H54 (cell line): ENCODE data around the gene TBL1X.

Experiments used
- DNase-seq: peaks from one replicate; pipeline ENCODE4 v3.0.0; 2011; ENCODE audit warnings: low spot score, mixed read lengths; ENCODE audit not compliant: insufficient read length
- FAIRE-seq: peaks from 3 replicates; lab custom pipeline; 2011; peaks lifted over from hg19 to GRCh38; lab: Jason Lieb, UNC
- POLR2A ChIP-seq: IDR thresholded peaks from 2 replicates; pipeline ENCODE4 v1.6.1; 2011; ENCODE audit warnings: low read depth, mild to moderate bottlenecking, low read length

The TBL1X gene

DNA sequence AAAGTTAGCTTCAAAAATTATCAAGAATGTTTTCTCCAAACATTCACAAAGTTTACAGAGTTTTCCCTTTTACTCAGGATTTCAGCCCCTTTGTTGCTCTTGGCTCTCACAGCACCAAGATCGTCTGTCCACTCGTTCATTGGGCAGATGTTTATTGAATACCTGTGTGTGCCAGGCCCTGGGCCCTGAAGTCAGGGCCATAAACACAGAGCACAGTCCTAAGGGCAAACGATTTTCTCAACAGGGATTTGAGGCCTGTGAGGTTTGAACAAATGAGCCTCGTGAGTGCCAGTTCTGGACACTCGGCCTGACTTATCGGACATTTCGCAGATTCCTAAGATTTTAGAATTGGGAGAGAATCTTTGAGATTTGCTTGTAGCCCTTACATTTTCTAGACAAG, 142.1 kb downstream of the TBL1X start:
- TF ChIP-seq POLR2A: no peak
- FAIRE-seq (no peak), DNase-seq (no peak)

DNA sequence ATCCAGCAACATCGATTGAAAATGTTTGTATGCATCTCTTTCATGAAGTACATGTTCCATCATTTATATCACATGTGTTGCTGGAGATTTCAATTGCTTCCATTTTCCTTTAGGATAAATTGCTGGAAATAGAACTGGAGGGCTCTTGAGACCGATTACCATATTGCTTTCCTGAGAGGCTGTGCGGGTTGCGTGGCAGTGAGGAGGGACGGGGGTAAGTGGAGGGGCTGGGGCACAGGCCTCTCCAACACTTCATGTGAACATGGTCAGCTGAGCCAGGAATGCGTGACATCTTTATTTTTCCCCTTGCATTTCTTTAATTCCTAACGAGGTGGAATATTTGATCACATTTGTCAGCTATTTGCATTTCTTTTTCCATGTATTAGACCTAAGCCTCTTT, 144.6 kb downstream of the TBL1X start:
- no peak for TF ChIP-seq POLR2A
- FAIRE-seq (no peak), DNase-seq (no peak)

DNA sequence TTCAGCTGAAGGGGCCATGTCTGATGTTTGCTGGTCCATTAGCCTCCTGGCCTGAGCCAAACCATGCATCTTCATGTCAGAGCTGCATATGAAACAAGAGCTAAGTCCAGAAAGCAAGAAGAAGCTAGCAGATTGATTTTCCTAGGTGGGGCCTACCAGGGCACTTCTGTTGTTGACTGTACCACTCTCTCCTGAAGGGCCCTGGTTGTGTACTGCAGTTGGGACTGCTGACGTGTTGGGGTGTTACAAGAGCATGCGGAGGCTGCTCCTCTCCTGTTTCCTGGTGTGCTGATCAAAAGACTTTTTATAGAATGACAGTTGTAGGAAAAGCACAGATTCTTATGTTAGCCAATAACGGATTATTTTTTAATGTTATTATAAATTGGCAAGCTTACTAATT, 145.1 kb downstream of the TBL1X start:
- no peak for DNase-seq
- no peak for FAIRE-seq
- no peak for TF ChIP-seq POLR2A

DNA sequence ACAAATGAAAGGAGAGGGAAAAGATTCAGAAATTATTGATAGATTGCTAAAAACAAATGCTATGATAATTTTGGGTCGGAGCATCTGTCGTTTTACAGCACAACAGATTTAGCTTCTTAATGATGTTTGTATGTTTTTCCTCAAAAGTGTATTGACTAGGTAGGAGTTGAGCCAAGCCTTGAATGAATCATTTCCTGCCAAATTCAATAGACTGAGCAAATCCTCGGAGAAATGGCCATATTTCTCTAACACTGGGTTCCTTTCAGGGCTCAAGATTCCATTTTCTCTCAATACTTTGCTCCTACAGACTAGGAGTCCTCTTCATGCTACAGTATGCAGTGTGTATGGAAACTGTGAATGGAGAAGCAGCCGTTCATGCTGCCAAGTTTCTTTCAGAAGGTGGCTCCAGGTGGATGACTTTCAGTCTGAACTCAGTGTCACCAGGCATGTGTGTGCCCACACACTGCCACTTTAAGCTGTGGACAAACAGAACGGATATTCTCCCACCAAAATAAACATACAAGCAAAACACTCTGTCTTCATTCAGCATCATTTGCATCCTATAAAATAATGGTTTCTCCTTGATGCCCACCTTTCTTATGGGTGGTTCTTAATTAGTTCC, 146.0 kb downstream of the TBL1X start:
- TF ChIP-seq POLR2A: no peak
- FAIRE-seq (no peak), DNase-seq (no peak)

DNA sequence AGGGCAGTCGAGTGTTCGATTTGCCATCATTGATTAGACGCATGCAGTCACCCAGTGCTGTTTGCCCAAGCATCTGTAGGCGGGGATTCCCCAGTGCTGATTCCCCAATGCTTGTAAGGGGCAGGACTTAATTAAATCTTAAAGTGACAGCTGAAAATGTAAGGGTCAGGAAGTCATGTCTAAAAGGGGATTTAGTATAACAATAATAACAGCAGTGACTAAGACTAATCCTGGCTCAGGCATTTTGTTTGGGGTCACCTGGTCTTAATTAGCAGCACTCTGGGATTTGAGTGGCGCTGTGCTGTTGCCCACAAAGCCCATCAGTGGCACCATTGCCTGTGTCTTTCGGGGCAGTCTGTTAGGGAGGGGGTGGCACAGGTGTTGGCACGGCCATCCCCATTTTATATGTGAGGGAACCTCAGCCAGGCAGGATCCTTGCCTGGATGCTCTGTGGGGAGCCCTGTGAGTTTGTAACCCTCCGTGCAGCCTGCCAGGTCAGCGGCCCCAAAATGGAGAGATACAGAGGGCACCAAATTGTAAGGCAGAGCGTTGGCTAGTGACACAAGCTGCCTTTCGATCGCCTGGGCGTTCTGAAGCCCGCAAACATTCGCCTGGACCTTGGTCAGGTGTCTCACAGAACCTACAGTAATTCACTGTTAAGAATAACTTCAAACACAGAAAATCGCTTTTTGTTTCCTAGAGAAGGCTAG, 146.7 kb downstream of the TBL1X start:
- DNase-seq (no peak), FAIRE-seq (no peak)
- TF ChIP-seq POLR2A: no peak

DNA sequence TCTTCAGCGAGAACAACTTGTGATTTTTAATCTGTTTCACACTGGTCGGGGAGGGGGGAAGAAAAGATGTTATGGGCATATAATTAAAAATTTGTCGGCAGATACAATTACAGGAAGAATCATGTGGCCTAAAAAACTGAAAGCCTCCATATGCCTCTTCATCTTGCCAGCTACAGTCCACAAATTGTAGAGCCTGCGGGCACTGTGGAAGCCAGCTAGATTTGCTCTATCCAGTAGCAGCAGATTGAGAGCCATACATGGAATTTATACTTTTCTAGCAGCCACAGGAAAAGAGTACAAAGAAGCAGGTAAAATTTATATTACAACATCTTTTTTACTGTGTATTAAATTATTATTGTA, 147.3 kb downstream of the TBL1X start:
- DNase-seq (no peak), FAIRE-seq (no peak)
- no peak for TF ChIP-seq POLR2A

DNA sequence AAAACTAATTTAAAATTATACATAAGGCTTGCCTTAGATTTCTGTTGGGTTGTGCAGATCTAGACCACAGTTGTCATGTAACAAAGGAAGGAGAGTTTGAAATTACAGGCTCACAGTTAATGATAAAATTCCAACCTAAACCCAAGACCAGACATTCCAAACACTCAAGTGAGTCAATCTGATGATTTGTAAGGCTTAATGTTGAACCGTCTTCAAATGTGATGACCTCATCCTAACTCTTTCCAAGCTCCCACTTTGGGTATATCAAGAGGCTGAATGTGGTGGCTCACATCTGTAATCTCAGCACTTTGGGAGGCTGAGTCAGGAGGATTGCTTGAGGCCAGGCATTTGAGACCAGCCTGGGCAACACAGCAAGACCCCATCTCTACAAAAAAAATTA, 149.2 kb downstream of the TBL1X start:
- DNase-seq: peak; percentile 7
- no peak for TF ChIP-seq POLR2A
- FAIRE-seq: no peak

DNA sequence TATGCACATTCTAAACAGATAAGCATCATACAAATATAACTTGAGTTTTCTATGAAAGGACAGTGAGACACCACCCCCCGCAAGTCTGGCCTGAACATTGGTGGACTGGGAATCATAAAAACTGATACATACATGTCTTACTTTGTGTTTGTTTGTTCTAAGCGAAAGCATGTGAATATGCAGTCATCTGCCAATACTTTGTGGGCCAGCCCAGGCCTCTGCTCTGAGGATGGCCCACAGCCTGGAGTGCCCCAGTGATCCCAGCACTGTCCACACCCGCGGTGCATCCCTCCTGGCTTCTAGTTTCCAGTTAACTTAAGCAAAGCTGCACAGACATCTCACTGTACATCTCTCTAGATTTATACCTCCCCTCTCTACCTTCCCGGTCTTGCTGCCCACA, 154.3 kb downstream of the TBL1X start:
- DNase-seq: no peak
- no peak for FAIRE-seq
- TF ChIP-seq POLR2A: no peak

DNA sequence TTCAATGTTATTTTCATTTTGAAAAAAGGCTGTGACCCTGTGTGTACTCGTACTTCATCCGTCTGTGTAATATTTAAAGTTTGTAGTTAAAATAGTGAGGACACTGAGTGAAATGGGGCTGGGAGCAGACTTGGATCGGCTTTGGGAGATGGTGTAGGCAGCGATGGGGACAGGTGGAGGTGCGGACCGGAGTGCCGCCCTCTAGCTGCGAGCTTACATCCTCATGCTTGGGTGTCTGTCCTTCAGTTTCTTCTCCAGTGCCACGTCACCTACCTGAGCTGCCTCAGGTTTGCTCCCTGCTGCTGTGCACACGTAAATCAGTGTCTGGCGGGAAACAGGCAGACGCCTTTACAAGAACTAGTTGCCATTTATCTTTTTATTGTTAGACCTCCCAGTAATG, 154.7 kb downstream of the TBL1X start:
- DNase-seq (no peak), FAIRE-seq (no peak)
- no peak for TF ChIP-seq POLR2A

DNA sequence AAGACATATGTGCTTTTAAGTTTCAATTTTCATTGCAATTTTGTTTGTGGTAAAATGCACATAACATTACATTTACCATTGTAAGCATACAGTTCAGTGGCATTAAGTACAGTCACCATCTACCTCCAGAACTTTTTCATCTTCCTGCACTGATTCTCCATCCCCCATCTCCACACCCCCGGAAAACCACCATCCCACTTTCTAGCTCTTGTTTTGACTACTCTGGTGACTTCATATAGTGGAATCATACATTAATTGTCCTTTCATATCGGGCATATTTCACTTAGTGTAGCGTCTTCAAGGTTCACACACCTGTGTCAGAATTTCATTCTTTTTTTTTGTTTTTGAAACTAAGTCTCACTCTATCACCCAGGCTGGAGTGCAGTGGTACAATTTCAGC, 157.3 kb downstream of the TBL1X start:
- FAIRE-seq (no peak), DNase-seq (no peak)
- TF ChIP-seq POLR2A: no peak

DNA sequence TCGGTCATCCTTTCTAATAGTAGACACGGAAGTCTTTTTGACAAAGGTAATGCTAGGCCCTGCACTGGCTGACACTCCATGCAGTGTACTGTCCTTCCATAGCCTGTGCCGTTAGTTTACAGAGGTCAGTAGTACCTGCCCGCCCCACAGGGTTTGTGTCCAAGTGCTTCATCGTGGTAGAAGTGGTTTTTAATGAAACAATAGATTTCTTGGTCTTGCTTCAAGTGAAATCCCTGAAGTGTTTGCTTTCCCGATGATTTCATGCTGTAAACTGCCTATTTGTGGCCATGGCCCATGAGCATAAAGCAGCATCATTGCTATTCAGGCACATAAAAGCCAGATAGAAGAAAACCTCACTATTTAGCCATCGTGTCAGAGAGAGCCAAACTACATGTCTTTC, 161.5 kb downstream of the TBL1X start:
- DNase-seq: no peak
- FAIRE-seq: no peak
- no peak for TF ChIP-seq POLR2A

DNA sequence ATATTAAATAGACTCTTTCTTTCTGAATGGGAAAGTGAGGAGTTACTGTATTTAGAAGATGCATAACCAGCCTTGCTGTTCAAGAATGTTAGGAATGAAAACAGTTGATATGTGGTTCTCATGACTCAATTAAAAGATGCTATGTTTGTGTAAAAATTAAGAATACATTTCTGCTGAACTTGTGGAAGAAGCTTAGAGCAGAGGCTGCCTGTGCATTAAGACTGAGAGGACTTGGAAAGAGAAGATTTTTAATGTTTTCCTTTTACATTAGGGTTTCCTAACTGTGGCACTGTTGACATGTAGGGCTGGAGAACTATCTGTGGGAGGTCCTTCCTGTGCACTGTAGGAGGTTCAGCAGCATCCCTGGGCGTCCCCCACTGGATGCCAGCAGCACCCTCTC, 163.1 kb downstream of the TBL1X start:
- DNase-seq (no peak), FAIRE-seq (no peak)
- TF ChIP-seq POLR2A: no peak

DNA sequence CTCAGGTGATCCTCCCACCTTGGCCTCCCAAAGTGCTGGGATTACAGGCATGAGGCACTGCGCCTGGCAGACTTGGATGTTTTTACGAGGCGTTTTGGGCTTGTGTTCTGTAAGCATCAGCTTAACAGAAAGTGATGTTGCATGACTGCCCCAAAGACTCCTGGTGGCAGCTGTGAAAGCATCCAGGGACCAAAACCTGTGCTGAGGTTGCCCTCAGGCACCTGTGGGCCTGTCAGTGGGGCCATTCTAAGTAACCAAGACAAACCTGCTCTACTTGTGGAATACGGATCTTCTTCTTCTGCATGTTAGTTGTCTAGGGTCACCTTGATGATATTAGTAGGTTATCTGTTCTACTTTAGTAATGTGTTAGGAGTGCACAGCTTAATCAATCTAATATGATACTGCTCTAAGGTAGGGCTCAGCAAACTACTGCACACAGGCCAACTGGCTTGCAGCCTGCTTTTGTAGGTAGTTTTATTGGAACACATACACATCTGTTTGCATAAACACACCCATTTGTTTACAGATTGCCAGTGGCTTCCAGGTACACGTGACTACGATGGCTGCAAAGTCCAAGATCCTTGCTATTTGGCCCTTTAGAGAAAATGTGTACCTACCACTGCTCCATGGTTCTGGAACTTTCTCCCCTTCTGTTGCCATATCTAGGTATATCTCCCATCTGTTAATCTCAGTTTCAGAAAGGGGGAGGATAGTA, 164.1 kb downstream of the TBL1X start:
- FAIRE-seq: no peak
- no peak for TF ChIP-seq POLR2A
- no peak for DNase-seq

DNA sequence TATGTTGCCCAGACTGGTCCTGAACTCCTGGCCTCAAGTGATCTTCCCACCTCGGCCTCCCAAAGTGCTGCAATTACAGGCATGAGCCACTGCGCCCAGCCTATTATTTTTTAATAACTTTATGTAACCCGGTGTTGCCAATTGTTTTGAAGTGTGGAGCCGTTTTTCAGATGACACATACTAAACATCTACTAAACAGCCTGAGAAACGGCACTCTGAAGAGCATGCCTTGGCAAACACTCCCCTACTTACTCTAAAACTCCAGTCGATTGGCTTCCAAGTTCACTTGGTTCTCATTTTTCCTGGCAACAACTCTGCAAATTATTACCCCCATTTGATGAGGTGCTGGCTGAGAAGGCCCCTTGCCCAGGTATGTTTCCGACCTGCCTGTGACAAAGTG, 169.7 kb downstream of the TBL1X start:
- no peak for FAIRE-seq
- no peak for DNase-seq
- TF ChIP-seq POLR2A: no peak

DNA sequence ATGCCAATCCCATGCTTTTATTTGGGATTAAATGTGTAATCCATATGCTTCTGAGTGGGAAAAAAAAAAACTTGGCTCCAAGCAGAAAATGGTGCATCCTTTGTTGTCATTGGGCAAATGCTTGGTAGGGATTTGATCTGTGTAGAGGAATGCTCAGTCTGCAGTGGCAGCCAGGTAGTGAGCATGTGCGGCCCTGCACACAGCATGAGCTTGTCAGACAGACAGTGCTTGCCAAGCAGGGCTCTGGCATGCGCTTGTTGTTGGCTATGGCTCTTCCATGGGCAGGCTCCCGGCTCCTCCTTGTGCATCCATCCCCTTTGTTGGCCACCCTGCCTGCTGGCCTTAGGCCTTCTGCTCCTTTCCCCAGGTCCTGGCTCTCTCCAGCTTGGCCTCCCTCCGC, 170.5 kb downstream of the TBL1X start:
- DNase-seq: no peak
- no peak for FAIRE-seq

More for the DNA sequence above, 170.5 kb downstream of the TBL1X start:
- TF ChIP-seq POLR2A: no peak
